HEK293 (cell line): Measurements from ENCODE around the gene TPH2.

Experiments used
- CTCF ChIA-PET: fragments of 350-600 bp; formaldehyde crosslinking; extraction: SDS; loops from one replicate; lab custom pipeline; 2021; ENCODE audit warnings: antibody characterized with exemption; lab: Yijun Ruan, JAX
- POLR2A ChIA-PET: fragments of 300-600 bp; formaldehyde crosslinking; extraction: SDS; loops from one replicate; lab custom pipeline; 2020; ENCODE audit warnings: antibody characterized with exemption, inconsistent platforms; lab: Yijun Ruan, JAX
- H3K27ac ChIP-seq: fragments of 200-500 bp; sonication (Bioruptor generic); 2 replicates; pipeline ENCODE4 v1.5.1; 2014; ENCODE audit warnings: low read depth, low read length, control low read depth, inconsistent platforms; ENCODE audit errors: extremely low read depth
- H3K36me3 ChIP-seq, 2 experiments: fragments of 200-500 bp in 1 of 2; sonication (Bioruptor generic) in 1 of 2; 1 replicate in 1 of 2; 2 replicates in 1 of 2; pipeline ENCODE4 v1.5.1; 2014 to 2017; ENCODE audit warnings: inconsistent platforms in 2 of 2, low read length in 2 of 2; ENCODE audit not compliant: control insufficient read depth in 2 of 2, insufficient read depth in 1 of 2
- H3K4me1 ChIP-seq: fragments of 200-500 bp; sonication (Bioruptor generic); 2 replicates; pipeline ENCODE4 v1.5.1; 2014; ENCODE audit warnings: mild to moderate bottlenecking, low read length, inconsistent platforms; ENCODE audit not compliant: control insufficient read depth, insufficient read depth
- H3K4me3 ChIP-seq: 2 replicates; pipeline ENCODE4 v1.5.1; 2011; ENCODE audit warnings: low read depth, mild to moderate bottlenecking, control low read depth, low read length, moderate library complexity
- H3K9me3 ChIP-seq: fragments of 200-500 bp; sonication (Bioruptor generic); 2 replicates; pipeline ENCODE4 v1.5.1; 2014; ENCODE audit warnings: low read depth, low read length, inconsistent platforms; ENCODE audit not compliant: control insufficient read depth, insufficient read depth
- AEBP2 ChIP-seq: fragments of 450-650 bp; formaldehyde crosslinking; IDR thresholded peaks from 2 replicates; pipeline ENCODE4 v1.5.1; 2016; ENCODE audit warnings: missing biosample characterization, missing genetic modification characterization, borderline replicate concordance
- ATF2 ChIP-seq: fragments of 450-650 bp; formaldehyde crosslinking; IDR thresholded peaks from 2 replicates; pipeline ENCODE4 v1.5.1; 2016; ENCODE audit warnings: missing biosample characterization, missing genetic modification characterization, low read depth
- CTCF ChIP-seq: fragments of 450-650 bp; formaldehyde crosslinking; IDR thresholded peaks from 2 replicates; pipeline ENCODE4 v1.5.1; 2016; ENCODE audit warnings: missing biosample characterization, missing genetic modification characterization
- GFI1B ChIP-seq: fragments of 450-650 bp; formaldehyde crosslinking; IDR thresholded peaks from 2 replicates; pipeline ENCODE4 v1.5.1; 2016; ENCODE audit warnings: missing biosample characterization, missing genetic modification characterization
- GLI4 ChIP-seq: fragments of 450-650 bp; formaldehyde crosslinking; IDR thresholded peaks from 2 replicates; pipeline ENCODE4 v1.5.1; 2016; ENCODE audit warnings: missing biosample characterization, missing genetic modification characterization
- HIC1 ChIP-seq: fragments of 450-650 bp; formaldehyde crosslinking; IDR thresholded peaks from 2 replicates; pipeline ENCODE4 v1.5.1; 2016; ENCODE audit warnings: missing biosample characterization, missing genetic modification characterization
- KLF10 ChIP-seq: fragments of 450-650 bp; IDR thresholded peaks from 2 replicates; pipeline ENCODE4 v1.5.1; 2018; ENCODE audit warnings: missing biosample characterization, mild to moderate bottlenecking, missing genetic modification characterization
- SCRT1 ChIP-seq: fragments of 450-650 bp; formaldehyde crosslinking; IDR thresholded peaks from 2 replicates; pipeline ENCODE4 v1.5.1; 2016; ENCODE audit warnings: missing biosample characterization, missing genetic modification characterization, borderline replicate concordance
- ZNF155 ChIP-seq: fragments of 450-650 bp; formaldehyde crosslinking; IDR thresholded peaks from 2 replicates; pipeline ENCODE4 v1.5.1; 2016; ENCODE audit warnings: missing biosample characterization, missing genetic modification characterization
- ZNF18 ChIP-seq: fragments of 450-650 bp; formaldehyde crosslinking; IDR thresholded peaks from 2 replicates; pipeline ENCODE4 v1.5.1; 2016; ENCODE audit warnings: missing biosample characterization, missing genetic modification characterization
- ZNF398 ChIP-seq: fragments of 450-650 bp; formaldehyde crosslinking; IDR thresholded peaks from 2 replicates; pipeline ENCODE4 v1.5.1; 2017; ENCODE audit warnings: missing biosample characterization, missing genetic modification characterization
- ZNF558 ChIP-seq: fragments of 450-650 bp; formaldehyde crosslinking; IDR thresholded peaks from 2 replicates; pipeline ENCODE4 v1.5.1; 2016; ENCODE audit warnings: missing biosample characterization, missing genetic modification characterization
- ZNF561 ChIP-seq: fragments of 450-650 bp; IDR thresholded peaks from 2 replicates; pipeline ENCODE4 v1.5.1; 2018; ENCODE audit warnings: missing biosample characterization, missing genetic modification characterization, borderline replicate concordance
- ZNF585B ChIP-seq: fragments of 450-650 bp; formaldehyde crosslinking; IDR thresholded peaks from 2 replicates; pipeline ENCODE4 v1.5.1; 2016; ENCODE audit warnings: missing biosample characterization, missing genetic modification characterization
- ZNF623 ChIP-seq: fragments of 450-650 bp; formaldehyde crosslinking; IDR thresholded peaks from 2 replicates; pipeline ENCODE4 v1.5.1; 2016; ENCODE audit warnings: missing biosample characterization, missing genetic modification characterization
- ZNF747 ChIP-seq: fragments of 450-650 bp; formaldehyde crosslinking; IDR thresholded peaks from 2 replicates; pipeline ENCODE4 v1.5.1; 2016; ENCODE audit warnings: missing biosample characterization, missing genetic modification characterization
- TF ChIP-seq, protein P1 (sequence below): fragments of 450-650 bp; formaldehyde crosslinking; IDR thresholded peaks from 2 replicates; pipeline ENCODE4 v1.5.1; 2016; ENCODE audit warnings: missing biosample characterization, missing genetic modification characterization

Gene TPH2

DNA sequence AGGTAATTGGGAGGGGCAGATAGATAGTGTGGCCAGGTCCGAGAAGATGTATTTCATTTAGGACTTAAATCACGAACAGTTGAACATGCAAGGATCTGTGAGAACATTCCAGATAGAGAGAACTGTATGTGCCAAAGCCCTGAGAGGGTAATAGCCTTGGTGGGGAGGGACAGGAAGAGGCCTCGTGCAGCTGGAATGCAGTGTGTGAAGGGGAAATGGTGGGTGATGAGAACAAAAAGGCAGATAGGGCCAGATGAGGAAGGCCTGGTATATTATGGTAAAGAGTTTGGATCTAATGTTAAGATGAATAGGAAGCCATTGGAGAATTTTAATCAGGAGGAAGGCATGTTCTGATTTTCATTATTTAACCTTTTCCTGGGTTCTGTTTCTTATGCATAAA is 136.3 kb downstream of the TPH2 start:
- ChIA-PET POLR2A (no interaction called here), CTCF (no interaction called here)
- Histone ChIP-seq H3K4me3 (no peak overlapping the region), H3K27ac (no peak overlapping the region), H3K4me1 (no peaks in the 10 kb centered on the region), H3K36me3 (no peaks in the 10 kb centered on the region), H3K9me3 (no peaks in the 10 kb centered on the region)
- no peak for TF ChIP-seq SCRT1 (tag by site-specific recombination)
- TF ChIP-seq GLI4, result no peak
- TF ChIP-seq ZNF585B, result no peak
- TF ChIP-seq KLF10, result no peak
- TF ChIP-seq ZNF398, result no peak
- TF ChIP-seq ZNF18 (tag by site-specific recombination), result no peak
- no peak for TF ChIP-seq HIC1 (tag by site-specific recombination)
- no peak for TF ChIP-seq ZNF155 (tag by site-specific recombination)
- TF ChIP-seq ZNF561, result no peak
- TF ChIP-seq, protein P1, sequence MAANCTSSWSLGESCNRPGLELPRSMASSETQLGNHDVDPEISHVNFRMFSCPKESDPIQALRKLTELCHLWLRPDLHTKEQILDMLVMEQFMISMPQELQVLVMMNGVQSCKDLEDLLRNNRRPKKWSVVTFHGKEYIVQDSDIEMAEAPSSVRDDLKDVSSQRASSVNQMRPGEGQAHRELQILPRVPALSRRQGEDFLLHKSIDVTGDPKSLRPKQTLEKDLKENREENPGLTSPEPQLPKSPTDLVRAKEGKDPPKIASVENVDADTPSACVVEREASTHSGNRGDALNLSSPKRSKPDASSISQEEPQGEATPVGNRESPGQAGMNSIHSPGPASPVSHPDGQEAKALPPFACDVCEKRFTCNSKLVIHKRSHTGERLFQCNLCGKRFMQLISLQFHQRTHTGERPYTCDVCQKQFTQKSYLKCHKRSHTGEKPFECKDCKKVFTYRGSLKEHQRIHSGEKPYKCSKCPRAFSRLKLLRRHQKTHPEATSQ (tag by site-specific recombination), result no peak
- no peak for TF ChIP-seq ZNF558 (tag by site-specific recombination)
- TF ChIP-seq ATF2 (tag by site-specific recombination), result no peak
- TF ChIP-seq CTCF (tag by site-specific recombination), result no peak
- no peak for TF ChIP-seq GFI1B
- TF ChIP-seq AEBP2 (tag by site-specific recombination), result no peak
- no peak for TF ChIP-seq ZNF747 (tag by site-specific recombination)
- no peak for TF ChIP-seq ZNF623 (tag by site-specific recombination)
